K562 (cell line): ENCODE results near the gene CAMP.

Source experiments
- ASH1L ChIP-seq: fragments of 450-650 bp; IDR thresholded peaks from 2 replicates; pipeline ENCODE4 v1.6.1; 2018; ENCODE audit warnings: borderline replicate concordance, mild to moderate bottlenecking, low read depth; ENCODE audit not compliant: partially characterized antibody
- BACH1 ChIP-seq: fragments of 200-800 bp; sonication (Bioruptor generic); IDR thresholded peaks from 2 replicates; pipeline ENCODE4 v1.6.1; 2016; ENCODE audit warnings: missing genetic modification characterization, missing compliant biosample characterization
- CTCF ChIP-seq, 3 experiments: IDR thresholded peaks in 2 of 3; conservative IDR thresholded peaks in 1 of 3; 2 replicates each; pipeline ENCODE4 v1.5.1; 2011 to 2012; ENCODE audit warnings: low read length in 3 of 3, mild to moderate bottlenecking in 3 of 3, control low read depth in 2 of 3, improper control_type of control experiment in 1 of 3, inconsistent platforms in 1 of 3, low read depth in 1 of 3, mixed read lengths in 1 of 3, moderate library complexity in 1 of 3; ENCODE audit not compliant: insufficient read depth in 2 of 3
- ETV6 ChIP-seq, 3 experiments: fragments of 150-350 bp in 1 of 3; sonication (generic) in 1 of 3; formaldehyde crosslinking in 1 of 3; IDR thresholded peaks; 2 replicates each; pipeline versions ENCODE4 v1.6.1 to v1.8.0; 2014 to 2022; ENCODE audit warnings: borderline replicate concordance in 2 of 3, low read depth in 2 of 3, antibody characterized with exemption in 1 of 3, low read length in 1 of 3, mild to moderate bottlenecking in 1 of 3, missing genetic modification reagents in 1 of 3
- JUNB ChIP-seq: fragments of 450-650 bp; formaldehyde crosslinking; conservative IDR thresholded peaks from 2 replicates; pipeline ENCODE4 v1.4.0; 2020; ENCODE audit warnings: mild to moderate bottlenecking
- NCOR1 ChIP-seq: fragments of 450-650 bp; IDR thresholded peaks from 2 replicates; pipeline ENCODE4 v1.6.1; 2016; ENCODE audit warnings: mild to moderate bottlenecking, moderate library complexity
- NR4A1 ChIP-seq, 2 experiments: fragments of 250-450 bp in 1 of 2; fragments of 450-650 bp in 1 of 2; sonication (Bioruptor Pico) in 1 of 2; IDR thresholded peaks; 2 replicates each; pipeline versions ENCODE4 v1.4.0 to v1.6.1; 2016 to 2020; ENCODE audit warnings: mild to moderate bottlenecking in 2 of 2, missing compliant biosample characterization in 1 of 2, missing genetic modification characterization in 1 of 2, moderate library complexity in 1 of 2
- POLR2A ChIP-seq: fragments of 450-650 bp; conservative IDR thresholded peaks from 2 replicates; pipeline ENCODE4 v1.6.1; 2016
- SRSF1 ChIP-seq: fragments of 200-400 bp; formaldehyde crosslinking; IDR thresholded peaks from 2 replicates; pipeline ENCODE4 v1.6.1; 2017; ENCODE audit warnings: mild to moderate bottlenecking, low read depth, low read length, moderate library complexity
- STAG1 ChIP-seq: sonication (generic); formaldehyde crosslinking; IDR thresholded peaks from 2 replicates; pipeline ENCODE4 v1.5.0; 2020; ENCODE audit warnings: missing genetic modification reagents, borderline replicate concordance
- ZNF316 ChIP-seq: fragments of 450-650 bp; IDR thresholded peaks from 2 replicates; pipeline ENCODE4 v1.6.1; 2016
- ZNF354B ChIP-seq: fragments of 250-450 bp; sonication (Bioruptor Pico); IDR thresholded peaks from 2 replicates; pipeline ENCODE4 v1.4.0; 2020
- ZNF449 ChIP-seq: fragments of 250-450 bp; sonication (Bioruptor Pico); IDR thresholded peaks from 2 replicates; pipeline ENCODE4 v1.8.0; 2022; ENCODE audit warnings: moderate library complexity, mild to moderate bottlenecking, inconsistent platforms
- ZNF518B ChIP-seq: fragments of 250-450 bp; sonication (Bioruptor Pico); IDR thresholded peaks from 2 replicates; pipeline ENCODE4 v1.5.0; 2021; ENCODE audit warnings: mild to moderate bottlenecking, moderate library complexity

GRCh38 chr3:48194446-48195071, 28.7 kb upstream of the CAMP start:
- no peak for TF ChIP-seq BACH1
- no peak for TF ChIP-seq SRSF1
- TF ChIP-seq ZNF518B: no peak
- no peak for TF ChIP-seq NR4A1 (CRISPR knock-in tag; IDR thresholded peaks at IDR 0.05)
- no peak for TF ChIP-seq NR4A1 (tag; IDR thresholded peaks at IDR 0.05)
- peak; percentile 65 to 79 (median 78) for TF ChIP-seq CTCF (IDR thresholded peaks at IDR 0.05 in 2 of 3, conservative IDR thresholded peaks at IDR 0.05 in 1 of 3; ENCODE audit: insufficient read depth in 2 of 3, low read depth in 1 of 3, low read length in 3 of 3)
- no peak for TF ChIP-seq JUNB
- no peak for TF ChIP-seq ZNF354B (CRISPR knock-in tag)
- TF ChIP-seq ETV6 (IDR thresholded peaks at IDR 0.05; ENCODE audit: borderline replicate concordance in 1 of 2, low read depth in 2 of 2, low read length in 1 of 2): no peak
- TF ChIP-seq ETV6 (CRISPR knock-in tag; IDR thresholded peaks at IDR 0.05; ENCODE audit: borderline replicate concordance): no peak
- no peak for TF ChIP-seq POLR2A
- no peak for TF ChIP-seq ZNF316
- TF ChIP-seq STAG1 (CRISPR knock-in tag): peak; percentile 22; the same call in 1 of the 2 replicates
- TF ChIP-seq ASH1L: no peak
- no peak for TF ChIP-seq ZNF449 (CRISPR knock-in tag)
- no peak for TF ChIP-seq NCOR1
